UCSD-AML1 (cell line): ENCODE results near the gene COMMD7.
"Not testable (repeated sequence)": the region's sequence is repeated elsewhere in the genome, so short reads cannot be mapped to it uniquely, and the experiment has no call there.

Experiments used
- DNase-seq: peaks from one replicate; lab custom pipeline; 2025; ENCODE audit not compliant: unreplicated experiment; lab: John Stamatoyannopoulos, UW

The COMMD7 gene

GRCh38 chr20:32729334-32729733 lies 13.9 kb downstream of the COMMD7 start:
- DNase-seq: not testable (repeated sequence)

GRCh38 chr20:32728435-32728834 lies 14.8 kb downstream of the COMMD7 start:
- DNase-seq: not testable (repeated sequence)

GRCh38 chr20:32727683-32728082 lies 15.6 kb downstream of the COMMD7 start:
- DNase-seq: no peak

- DNase-seq: no peak
Measured at GRCh38 chr20:32718749-32719348, 24.4 kb downstream of the COMMD7 start.

GRCh38 chr20:32711346-32711745 lies 31.9 kb downstream of the COMMD7 start:
- DNase-seq: no peak

GRCh38 chr20:32709632-32710121 lies 33.6 kb downstream of the COMMD7 start:
- DNase-seq: no peak

- DNase-seq: not testable (repeated sequence)
Measured at GRCh38 chr20:32709029-32709631, 34.1 kb downstream of the COMMD7 start.

- DNase-seq: no peak
Measured at GRCh38 chr20:32707691-32708581, 35.3 kb downstream of the COMMD7 start.

- no peak for DNase-seq
Measured at GRCh38 chr20:32706486-32706885, 36.8 kb downstream of the COMMD7 start.

- DNase-seq: no peak
Measured at GRCh38 chr20:32702706-32703425, 40.4 kb downstream of the COMMD7 start.

- DNase-seq: no peak
Measured at GRCh38 chr20:32697608-32698007, 45.7 kb downstream of the COMMD7 start.

GRCh38 chr20:32695089-32695488 lies 48.2 kb downstream of the COMMD7 start:
- no peak for DNase-seq

- DNase-seq: not testable (repeated sequence)
Measured at GRCh38 chr20:32688966-32689365, 54.3 kb downstream of the COMMD7 start.

GRCh38 chr20:32687180-32687532 lies 56.1 kb downstream of the COMMD7 start:
- no peak for DNase-seq

GRCh38 chr20:32686530-32687179 lies 56.6 kb downstream of the COMMD7 start:
- DNase-seq: no peak

- peak; percentile 47 for DNase-seq
Measured at GRCh38 chr20:32685541-32686529, 57.4 kb downstream of the COMMD7 start.

- DNase-seq: no peak
Measured at GRCh38 chr20:32682508-32682987, 60.7 kb downstream of the COMMD7 start.

GRCh38 chr20:32681175-32682084 lies 61.8 kb downstream of the COMMD7 start:
- peak; percentile 96 for DNase-seq
